HepG2 (cell line): ENCODE data around the gene DTNB.

ENCODE experiments used
- CTCF ChIP-seq: sonication (generic); formaldehyde crosslinking; IDR thresholded peaks from 2 replicates; pipeline ENCODE4 v1.5.0; 2020; ENCODE audit warnings: mild to moderate bottlenecking, missing genetic modification reagents, moderate library complexity
- HNF4A ChIP-seq: sonication (generic); formaldehyde crosslinking; IDR thresholded peaks from 2 replicates; pipeline ENCODE4 v1.4.0; 2020; ENCODE audit warnings: missing genetic modification reagents
- POLR2A ChIP-seq, 2 experiments: IDR thresholded peaks; 2 replicates each; pipeline ENCODE4 v1.6.1; 2011; ENCODE audit warnings: low read depth in 2 of 2, low read length in 2 of 2, mild to moderate bottlenecking in 1 of 2, moderate library complexity in 1 of 2; ENCODE audit not compliant: insufficient read depth in 1 of 2

- TF ChIP-seq HNF4A (CRISPR knock-in tag) = no peak
- no peak for TF ChIP-seq CTCF (CRISPR knock-in tag)
- TF ChIP-seq POLR2A (IDR thresholded peaks at IDR 0.05; ENCODE audit: insufficient read depth in 1 of 2, low read depth in 2 of 2, low read length in 2 of 2) = no peak
Observed at GRCh38 chr2:25588576-25588975, 84.8 kb downstream of the DTNB start.
